ENCODE measurements around the gene OLIG2. TPM values are rescaled to one million over a fixed set of nuclear protein-coding genes. Genes with fewer than 3 reads are reported as not detected.

OLIG2 gene
- total RNA-seq, 1 donor from 2014 or later = 0.72 TPM

- Mint-ChIP-seq H3K27ac (no peak overlapping the region), H3K9me3 (ENCODE audit: low read depth) (no peaks in the 10 kb centered on the region), H3K4me1 (ENCODE audit: low read depth) (peaks cover 6% of the 10 kb centered on the region)
These were observed 716 bp downstream of the OLIG2 start for GRCh38 chr21:33026443-33026858.

GRCh38 chr21:33026878-33027400 is 1.2 kb downstream of the OLIG2 start:
- peak overlapping the region; percentile 78 for H3K4me3 Mint-ChIP-seq (ENCODE audit: low read depth)
- no peak overlapping the region for H3K27ac Mint-ChIP-seq
- no peak for DNase-seq (ENCODE audit: low spot score, unreplicated experiment)
- H3K36me3 Mint-ChIP-seq (ENCODE audit: insufficient read depth) = no peaks in the 10 kb centered on the region
- peaks cover 85% of the 10 kb centered on the region for H3K27me3 Mint-ChIP-seq
- TF ChIP-seq CTCF (IDR thresholded peaks at IDR 0.05; ENCODE audit: unreplicated experiment) = no peak
- H3K4me1 Mint-ChIP-seq (ENCODE audit: low read depth) = peaks cover 6% of the 10 kb centered on the region
- H3K9me3 Mint-ChIP-seq (ENCODE audit: low read depth) = no peaks in the 10 kb centered on the region

More at GRCh38 chr21:33026443-33026858, 716 bp downstream of the OLIG2 start:
- H3K4me3 Mint-ChIP-seq (ENCODE audit: low read depth) = peak overlapping the region; percentile 78
- no peak for TF ChIP-seq CTCF (IDR thresholded peaks at IDR 0.05; ENCODE audit: unreplicated experiment)
- no peaks in the 10 kb centered on the region for H3K36me3 Mint-ChIP-seq (ENCODE audit: insufficient read depth)
- peaks cover 85% of the 10 kb centered on the region for H3K27me3 Mint-ChIP-seq
- no peak for DNase-seq (ENCODE audit: low spot score, unreplicated experiment)

- H3K27ac Mint-ChIP-seq = no peak overlapping the region
- H3K4me3 Mint-ChIP-seq (ENCODE audit: low read depth) = no peak overlapping the region
- peaks cover 85% of the 10 kb centered on the region for H3K27me3 Mint-ChIP-seq
- no peaks in the 10 kb centered on the region for H3K9me3 Mint-ChIP-seq (ENCODE audit: low read depth)
- no peak for TF ChIP-seq CTCF (IDR thresholded peaks at IDR 0.05; ENCODE audit: unreplicated experiment)
- DNase-seq (ENCODE audit: low spot score, unreplicated experiment) = no peak
- H3K36me3 Mint-ChIP-seq (ENCODE audit: insufficient read depth) = no peaks in the 10 kb centered on the region
- H3K4me1 Mint-ChIP-seq (ENCODE audit: low read depth) = peaks cover 5% of the 10 kb centered on the region
These were observed 1.9 kb downstream of the OLIG2 start for GRCh38 chr21:33027401-33028286.

- no peak overlapping the region for H3K4me3 Mint-ChIP-seq (ENCODE audit: low read depth)
- H3K4me1 Mint-ChIP-seq (ENCODE audit: low read depth) = peaks cover 4% of the 10 kb centered on the region
- no peak for DNase-seq (ENCODE audit: low spot score, unreplicated experiment)
- H3K9me3 Mint-ChIP-seq (ENCODE audit: low read depth) = no peaks in the 10 kb centered on the region
- H3K36me3 Mint-ChIP-seq (ENCODE audit: insufficient read depth) = no peaks in the 10 kb centered on the region
- H3K27me3 Mint-ChIP-seq = peaks cover 84% of the 10 kb centered on the region
- TF ChIP-seq CTCF (IDR thresholded peaks at IDR 0.05; ENCODE audit: unreplicated experiment) = no peak
- no peak overlapping the region for H3K27ac Mint-ChIP-seq
These were observed 2.5 kb downstream of the OLIG2 start for GRCh38 chr21:33028287-33028670.

- no peak for TF ChIP-seq CTCF (IDR thresholded peaks at IDR 0.05; ENCODE audit: unreplicated experiment)
- no peak overlapping the region for H3K27ac Mint-ChIP-seq
- peaks cover 4% of the 10 kb centered on the region for H3K4me1 Mint-ChIP-seq (ENCODE audit: low read depth)
- H3K4me3 Mint-ChIP-seq (ENCODE audit: low read depth) = no peak overlapping the region
- DNase-seq (ENCODE audit: low spot score, unreplicated experiment) = no peak
- H3K9me3 Mint-ChIP-seq (ENCODE audit: low read depth) = no peaks in the 10 kb centered on the region
- peaks cover 84% of the 10 kb centered on the region for H3K27me3 Mint-ChIP-seq
- no peaks in the 10 kb centered on the region for H3K36me3 Mint-ChIP-seq (ENCODE audit: insufficient read depth)
These were observed 3.1 kb downstream of the OLIG2 start for GRCh38 chr21:33028773-33029384.

Measured in progenitor cell of endocrine pancreas (in vitro differentiated cells).